ENCODE measurements around the gene DIABLO.
"Not testable (repeated sequence)": the region's sequence is repeated elsewhere in the genome, so short reads cannot be mapped to it uniquely, and the experiment has no call there.

The DIABLO gene
- total RNA-seq = 1.1 to 6.8 (median 3.2) reads per million in 17 experiments

- DNase-seq = peak; percentile 100
Measured at GRCh38 chr12:122225683-122226365, at the start of gene DIABLO. DIABLO (minus strand) TSS chr12:122226052; CDS start chr12:122226014, 38 bp downstream.

- DNase-seq = no peak
Measured at GRCh38 chr12:122275459-122275858, 49.6 kb upstream of the DIABLO start.

- DNase-seq = peak; percentile 95 to 98 (median 97)
Measured at GRCh38 chr12:122266230-122266901, 40.5 kb upstream of the DIABLO start, which contains the start of gene VPS33A. VPS33A (minus strand) TSS chr12:122266494; CDS start chr12:122266408, 86 bp downstream.

- DNase-seq = peak in 1 of 4 experiments; percentile 37
Measured at GRCh38 chr12:122265886-122266229, 40.0 kb upstream of the DIABLO start.

GRCh38 chr12:122265476-122265875, 39.6 kb upstream of the DIABLO start:
- DNase-seq = peak; percentile 1 to 15 (median 7)

- DNase-seq = not testable (repeated sequence)
Measured at GRCh38 chr12:122260735-122261134, 34.9 kb upstream of the DIABLO start.

GRCh38 chr12:122258939-122259338, 33.1 kb upstream of the DIABLO start:
- DNase-seq = not testable (repeated sequence)

GRCh38 chr12:122258462-122258861, 32.6 kb upstream of the DIABLO start:
- not testable (repeated sequence) for DNase-seq

- DNase-seq = no peak
Measured at GRCh38 chr12:122250536-122250935, 24.7 kb upstream of the DIABLO start.

GRCh38 chr12:122250047-122250446, 24.2 kb upstream of the DIABLO start:
- DNase-seq = no peak

- DNase-seq = no peak
Measured at GRCh38 chr12:122245553-122245952, 19.7 kb upstream of the DIABLO start.

- DNase-seq = no peak
Measured at GRCh38 chr12:122244565-122245371, 18.9 kb upstream of the DIABLO start.

- DNase-seq = no peak
Measured at GRCh38 chr12:122243965-122244364, 18.1 kb upstream of the DIABLO start.

GRCh38 chr12:122238861-122239260, 13.0 kb upstream of the DIABLO start:
- no peak for DNase-seq

- DNase-seq = peak in 3 of 4 experiments; percentile 15 to 31 (median 25)
Measured at GRCh38 chr12:122235741-122236140, 9.9 kb upstream of the DIABLO start.

GRCh38 chr12:122232691-122233090, 6.8 kb upstream of the DIABLO start:
- DNase-seq = no peak

- DNase-seq = no peak
Measured at GRCh38 chr12:122230798-122231197, 4.9 kb upstream of the DIABLO start.

- no peak for DNase-seq
Measured at GRCh38 chr12:122228092-122228491, 2.2 kb upstream of the DIABLO start.

GRCh38 chr12:122227341-122227740, 1.5 kb upstream of the DIABLO start:
- DNase-seq = no peak

GRCh38 chr12:122226366-122227125, 694 bp upstream of the DIABLO start:
- DNase-seq = no peak

- no peak for DNase-seq
Measured at GRCh38 chr12:122216445-122216844, 9.4 kb downstream of the DIABLO start.

GRCh38 chr12:122215771-122216170, 10.1 kb downstream of the DIABLO start:
- DNase-seq = peak in 1 of 4 experiments; percentile 33

All from suppressor macrophage (primary cell).